HG03175 (cell line): Measurements from ENCODE around the gene DPH6.

Source experiments
- ATAC-seq: cut with Tn5 transposase; IDR thresholded peaks from one replicate; pipeline ENCODE4 v1.9.1; 2021; ENCODE audit warnings: mild to moderate bottlenecking, moderate library complexity; ENCODE audit not compliant: unreplicated experiment

Gene DPH6

DNA sequence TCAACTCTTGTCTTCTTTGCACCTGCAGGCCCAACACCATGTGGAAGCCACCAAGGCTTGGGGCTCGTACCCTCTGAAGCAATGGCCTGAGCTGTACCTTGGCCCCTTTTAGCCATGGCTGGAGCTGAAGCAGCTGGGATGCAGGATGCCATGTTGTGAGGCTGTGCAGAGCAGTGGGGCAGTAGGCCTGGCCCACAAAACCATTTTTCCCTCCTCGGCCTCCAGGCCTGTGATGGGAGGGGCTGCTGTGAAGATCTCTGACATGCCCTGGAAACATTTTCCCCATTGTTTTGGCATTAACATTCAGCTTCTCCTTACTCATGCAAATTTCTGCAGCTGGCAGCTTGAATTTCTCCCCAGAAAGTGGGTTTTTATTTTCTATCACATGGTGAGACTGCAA lies 58.5 kb downstream of the DPH6 start:
- no peak for ATAC-seq

DNA sequence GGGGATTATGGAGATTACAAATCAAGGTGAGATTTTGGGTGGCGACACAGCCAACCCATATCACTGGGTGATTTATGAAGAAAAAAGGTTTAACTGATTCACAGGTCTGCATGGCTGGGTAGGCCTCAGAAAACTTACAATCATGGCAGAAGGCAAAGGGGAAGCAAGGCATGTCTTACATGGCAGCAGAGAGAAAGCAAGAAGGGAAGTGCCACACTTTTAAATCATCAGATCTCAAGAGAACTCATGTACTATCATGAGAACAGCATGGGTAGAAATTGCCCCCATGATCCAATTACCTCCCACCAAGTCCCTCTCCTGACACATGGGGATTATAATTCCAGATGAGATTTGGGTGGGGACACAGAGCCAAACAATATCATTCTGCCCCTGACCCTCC lies 59.7 kb downstream of the DPH6 start:
- ATAC-seq: no peak

DNA sequence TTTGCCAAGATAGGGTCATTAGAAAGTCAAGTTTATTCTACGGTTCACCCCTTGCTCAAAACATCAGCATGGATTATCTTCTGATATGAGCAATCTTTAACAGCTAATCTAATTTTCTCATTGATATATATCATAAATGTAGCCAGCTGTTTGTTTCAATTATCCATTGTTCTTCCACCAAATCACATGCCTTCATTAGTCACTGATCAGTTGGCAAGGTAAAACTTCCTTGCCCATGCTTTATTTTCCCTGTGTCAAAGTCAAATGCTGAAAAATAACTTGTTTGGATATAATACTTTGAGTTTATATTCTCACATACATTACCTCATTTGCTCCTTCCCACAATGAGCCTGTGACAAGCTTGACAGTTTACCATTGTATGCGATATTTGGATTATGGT lies 60.6 kb downstream of the DPH6 start:
- ATAC-seq: no peak

DNA sequence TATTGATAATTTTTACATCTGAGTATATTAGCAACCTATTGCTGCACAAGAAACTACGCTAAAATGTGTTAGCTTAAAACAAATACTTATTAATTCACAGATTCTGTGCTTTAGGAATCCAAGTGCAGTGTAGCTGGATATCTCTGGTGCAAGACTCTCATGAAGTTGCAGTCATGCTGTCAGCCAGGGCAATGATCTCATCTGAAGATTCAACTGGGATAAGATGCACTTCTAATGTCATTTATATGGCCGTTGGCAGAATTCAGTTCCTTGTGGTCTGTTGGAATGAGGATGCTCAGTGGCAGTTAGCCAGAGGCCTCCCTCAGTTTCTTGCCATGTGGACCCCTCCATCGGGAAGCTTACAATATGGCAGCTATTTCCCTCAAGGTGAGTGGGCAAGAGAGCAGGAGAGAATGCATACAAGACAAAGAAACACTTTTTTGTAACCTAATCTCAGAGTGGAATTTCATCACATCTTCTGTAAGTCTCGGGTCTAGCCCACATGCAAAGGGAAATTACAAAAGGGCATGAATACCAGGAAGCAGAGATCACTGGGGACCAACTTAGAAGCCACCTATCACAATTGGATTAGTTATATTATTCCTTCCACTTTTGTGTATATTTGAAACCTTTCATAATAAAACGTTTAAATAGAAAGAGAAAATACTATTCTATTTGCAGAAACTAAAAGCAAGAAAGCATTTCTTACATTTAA lies 61.6 kb downstream of the DPH6 start:
- no peak for ATAC-seq

DNA sequence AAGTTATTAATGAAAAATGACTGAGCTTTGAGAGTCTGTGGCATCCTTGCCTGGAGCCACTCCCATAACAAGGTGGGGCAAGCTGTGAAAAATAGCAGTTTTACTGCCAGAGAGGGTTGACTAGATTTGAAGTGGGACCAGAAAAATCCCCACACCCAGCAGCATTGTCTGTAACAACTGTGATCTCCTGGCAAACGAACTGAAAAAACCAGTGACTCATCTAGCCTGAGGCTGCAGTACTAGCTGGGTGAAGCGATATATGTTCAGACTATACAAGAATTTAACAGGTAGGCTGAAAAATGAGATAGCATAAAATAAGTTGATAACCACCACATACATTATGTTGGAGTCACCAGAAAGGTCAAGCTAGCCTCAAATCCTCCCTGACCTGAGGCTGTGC lies 64.0 kb downstream of the DPH6 start:
- no peak for ATAC-seq

DNA sequence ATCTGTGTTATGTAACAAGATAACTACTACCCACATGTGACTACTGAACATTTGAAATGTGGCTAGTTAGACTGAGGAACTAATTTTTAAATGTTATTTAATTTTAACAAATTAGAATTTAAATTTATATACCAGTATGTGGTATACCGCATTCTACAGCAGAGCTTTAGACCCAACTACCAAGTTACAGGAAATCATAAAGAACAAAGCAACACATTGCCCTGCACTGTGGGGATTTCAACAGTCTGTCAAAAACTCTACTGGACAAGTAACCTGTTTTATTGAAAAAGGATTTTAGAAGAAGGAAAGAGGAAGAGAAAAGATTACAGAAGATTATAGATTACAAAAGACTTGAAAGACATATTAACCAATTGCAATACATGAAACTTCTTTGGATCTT lies 64.9 kb downstream of the DPH6 start:
- ATAC-seq: no peak

DNA sequence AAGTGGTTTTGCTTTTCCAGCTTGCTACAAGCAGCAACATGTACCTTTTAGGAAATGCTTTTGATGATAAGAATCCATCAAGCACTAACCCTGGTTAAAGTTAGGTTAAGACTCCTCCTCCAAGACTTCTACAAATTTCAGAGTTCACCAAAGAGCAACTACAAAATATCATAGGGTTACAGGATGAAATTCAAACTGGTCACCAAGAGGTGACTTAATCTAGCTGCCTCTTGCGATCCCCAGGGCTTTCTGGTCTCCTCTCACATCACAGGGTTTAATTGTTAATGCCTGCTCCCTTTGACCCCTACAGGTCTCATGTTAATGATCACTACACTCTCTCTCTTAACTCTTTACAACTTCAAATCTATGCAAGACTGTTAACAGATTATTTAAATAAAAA lies 66.5 kb downstream of the DPH6 start:
- no peak for ATAC-seq

DNA sequence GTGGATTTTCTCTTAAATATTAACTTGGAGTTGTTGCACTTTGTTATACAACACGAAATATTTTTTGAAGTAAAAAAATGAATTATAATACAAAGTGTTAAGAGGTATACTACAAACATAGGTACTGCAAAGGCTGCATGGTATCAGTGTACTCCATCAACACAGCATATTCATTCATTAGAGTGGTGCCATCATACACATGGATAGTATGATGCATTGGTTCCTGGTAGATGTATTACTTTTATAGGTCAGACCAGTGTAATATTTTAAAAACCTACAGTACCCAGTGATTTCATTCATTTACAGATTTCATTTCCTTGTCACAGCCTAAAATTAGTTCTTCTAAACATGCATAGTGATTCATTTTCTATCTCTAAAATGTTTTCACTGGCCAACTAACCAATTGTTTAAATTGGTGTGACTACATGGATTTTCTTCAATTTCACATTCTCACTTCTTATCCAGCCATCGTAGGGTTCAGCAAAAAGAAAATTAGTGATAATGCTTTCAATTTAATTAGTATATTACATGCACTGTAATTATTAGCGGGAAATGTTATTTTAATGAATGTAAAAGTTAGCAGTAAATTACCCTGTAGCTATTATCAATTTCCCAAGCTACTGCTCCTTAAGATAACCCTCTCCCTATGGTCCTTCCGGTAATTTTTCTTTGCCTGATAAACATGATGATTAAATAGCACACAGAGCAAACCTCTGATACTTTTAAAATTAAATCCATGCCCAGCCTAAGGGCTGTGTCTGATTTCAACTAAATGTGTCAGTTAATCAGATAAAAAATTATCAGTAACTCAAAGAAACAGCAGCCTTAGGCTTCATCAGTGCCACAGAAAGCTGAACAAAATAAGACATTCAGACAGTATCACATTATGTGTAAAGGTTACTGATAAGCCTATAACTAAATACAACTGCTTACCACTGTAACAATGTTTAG lies 68.4 kb downstream of the DPH6 start:
- ATAC-seq: no peak

DNA sequence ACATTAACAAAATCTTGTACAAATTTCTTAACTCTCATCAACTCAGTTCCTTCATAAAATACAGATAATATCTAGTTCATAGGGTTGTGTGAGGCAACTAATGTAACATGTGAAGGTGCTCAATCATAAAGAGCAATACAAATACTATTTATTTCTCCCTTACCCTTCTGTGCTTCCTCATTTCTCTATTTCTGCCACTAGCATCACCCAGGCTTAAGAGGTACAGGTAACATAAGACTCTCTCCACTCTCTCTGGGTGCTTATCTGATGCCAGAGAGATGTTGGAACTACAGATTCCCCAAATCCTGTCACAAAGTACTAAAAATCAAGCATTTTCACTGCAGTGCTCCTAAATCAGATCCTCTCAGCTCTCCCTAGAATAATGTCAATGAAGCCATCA lies 74.9 kb downstream of the DPH6 start:
- ATAC-seq: no peak

DNA sequence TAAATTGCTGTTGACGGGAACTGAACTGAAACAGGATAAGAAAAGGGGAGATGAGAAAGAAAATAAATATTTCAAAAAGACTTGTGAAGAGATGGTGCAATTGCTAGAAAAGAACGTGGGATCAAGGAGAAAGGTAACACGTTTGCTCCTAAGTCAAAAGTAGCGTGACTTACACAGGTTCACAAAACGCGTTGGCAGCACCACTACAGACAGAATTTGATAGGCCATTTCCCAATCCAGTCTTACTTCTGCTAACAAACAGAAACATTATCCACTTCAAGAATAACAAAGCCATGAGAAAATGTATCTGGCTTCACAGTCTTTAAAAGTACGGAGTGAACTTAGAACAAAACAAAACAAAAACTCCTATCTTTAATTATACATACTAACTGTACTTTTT lies 75.5 kb downstream of the DPH6 start:
- no peak for ATAC-seq

DNA sequence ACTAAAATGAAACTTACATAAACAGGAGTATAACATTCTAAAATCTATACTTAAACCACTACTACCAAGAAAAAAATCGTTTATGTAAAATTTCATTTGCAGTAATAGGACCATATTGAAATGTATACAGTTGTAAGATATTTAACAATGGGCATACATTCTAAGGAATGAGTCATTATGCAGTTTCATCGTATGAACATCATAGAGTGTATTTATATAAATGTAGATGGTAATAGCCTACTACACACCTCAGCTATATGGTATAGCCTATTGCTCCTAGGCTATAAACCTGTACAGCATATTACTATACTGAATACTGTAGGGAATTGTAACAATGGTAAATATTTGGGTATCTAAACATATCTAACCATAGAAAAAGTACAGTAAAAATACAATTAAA lies 79.5 kb downstream of the DPH6 start:
- ATAC-seq: no peak

DNA sequence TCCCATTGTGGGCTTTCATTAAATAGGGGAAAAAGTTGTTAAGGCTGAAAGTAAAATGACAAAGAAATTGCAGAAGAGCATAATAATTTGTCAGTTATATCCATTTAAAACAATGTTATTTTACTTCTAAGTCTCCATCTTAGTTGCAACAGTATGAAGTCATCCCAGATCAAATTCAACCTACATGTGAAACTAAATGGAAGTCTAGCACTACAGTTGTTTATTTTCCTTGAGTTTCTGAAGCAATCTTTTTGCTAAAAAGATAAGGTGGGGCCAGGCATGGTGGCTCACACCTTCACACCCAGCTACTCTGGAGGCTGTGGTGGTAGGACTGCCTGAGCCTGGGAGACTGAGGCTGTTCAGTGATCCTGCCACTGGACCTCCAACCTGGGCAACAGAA lies 80.2 kb downstream of the DPH6 start:
- no peak for ATAC-seq

DNA sequence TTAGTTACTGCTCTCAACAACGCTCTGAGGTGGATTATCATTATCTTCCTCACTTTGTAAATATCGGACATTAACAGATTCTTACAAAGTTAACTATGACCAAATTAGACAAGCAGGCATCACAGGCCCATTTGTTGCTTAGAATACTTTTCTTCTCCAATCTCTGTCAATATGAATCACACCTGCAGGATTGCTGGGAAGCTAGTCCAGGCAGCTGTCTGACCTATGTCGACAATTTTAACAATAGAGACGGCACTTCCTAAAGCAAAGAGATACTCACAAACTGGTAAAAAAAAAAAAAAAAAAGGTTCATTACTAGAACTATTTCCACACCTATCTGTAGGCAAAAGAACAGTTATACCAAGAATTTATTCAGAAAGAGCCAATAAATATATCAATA lies 85.3 kb downstream of the DPH6 start:
- no peak for ATAC-seq

DNA sequence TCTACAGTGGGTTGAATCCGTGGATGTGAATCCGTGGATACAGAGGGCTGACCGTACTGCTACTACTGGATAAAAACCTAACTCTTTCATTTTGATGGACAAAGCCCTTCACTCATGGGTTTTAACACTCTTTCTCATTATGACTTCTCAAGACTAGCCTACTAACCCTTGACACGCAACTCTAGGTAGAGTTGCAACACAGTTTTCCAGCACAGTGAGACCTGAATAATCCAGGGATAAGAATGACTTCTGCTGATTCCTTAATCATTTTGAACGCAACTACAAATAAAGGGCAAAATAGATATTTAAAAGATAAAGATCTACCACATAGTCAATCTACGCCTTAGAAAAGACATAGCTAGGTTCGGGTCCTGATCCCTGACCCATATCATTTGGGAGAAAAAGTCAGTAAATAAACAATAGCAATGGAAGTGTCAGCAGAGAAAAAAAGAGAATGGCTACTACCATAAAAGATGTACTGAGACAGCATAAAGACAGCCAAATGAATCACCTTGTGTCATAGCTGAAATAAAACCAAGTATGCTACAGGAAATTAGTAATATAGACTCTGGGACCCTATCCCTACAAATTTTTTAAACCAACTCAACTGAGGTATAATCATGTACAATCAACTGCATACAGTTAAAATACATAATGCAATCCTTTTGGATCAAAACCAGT lies 87.6 kb downstream of the DPH6 start:
- ATAC-seq: no peak

DNA sequence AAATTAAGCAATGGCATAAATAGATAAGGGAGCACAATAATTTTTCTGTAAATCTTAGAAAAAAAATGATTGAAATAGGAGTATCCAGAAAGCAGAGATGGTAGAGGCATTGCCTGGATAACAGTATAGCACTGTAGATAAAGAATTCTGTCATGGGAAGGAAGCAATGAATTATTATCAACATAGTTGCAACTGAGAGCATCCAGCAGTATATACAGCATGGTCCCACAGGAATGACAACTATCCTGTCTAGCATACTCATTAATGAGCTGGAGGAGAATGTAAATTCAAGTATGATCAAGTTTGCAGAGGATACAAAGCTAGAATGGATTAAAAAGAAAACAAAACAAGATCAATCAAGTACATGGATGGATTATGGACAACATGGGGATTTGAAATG lies 90.8 kb downstream of the DPH6 start:
- ATAC-seq: no peak

DNA sequence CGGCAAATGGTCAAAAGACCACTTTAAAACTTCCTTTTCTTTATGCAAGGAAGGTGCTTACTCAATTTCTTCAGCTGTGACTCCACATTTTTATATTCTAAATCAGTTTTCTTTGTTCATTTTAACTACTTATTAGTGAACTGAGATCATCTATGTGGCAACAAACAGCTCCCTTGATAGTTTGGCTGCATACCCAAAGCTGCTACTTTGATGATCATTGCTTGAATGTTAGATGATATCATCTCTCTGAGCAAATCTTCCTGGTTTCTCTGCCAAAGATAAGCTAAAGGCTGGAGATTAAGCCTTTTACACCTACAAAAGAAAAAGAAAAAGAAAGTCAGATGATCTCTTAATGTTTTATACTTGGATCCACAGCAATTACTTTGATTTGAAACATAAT lies 95.5 kb downstream of the DPH6 start:
- ATAC-seq: no peak

DNA sequence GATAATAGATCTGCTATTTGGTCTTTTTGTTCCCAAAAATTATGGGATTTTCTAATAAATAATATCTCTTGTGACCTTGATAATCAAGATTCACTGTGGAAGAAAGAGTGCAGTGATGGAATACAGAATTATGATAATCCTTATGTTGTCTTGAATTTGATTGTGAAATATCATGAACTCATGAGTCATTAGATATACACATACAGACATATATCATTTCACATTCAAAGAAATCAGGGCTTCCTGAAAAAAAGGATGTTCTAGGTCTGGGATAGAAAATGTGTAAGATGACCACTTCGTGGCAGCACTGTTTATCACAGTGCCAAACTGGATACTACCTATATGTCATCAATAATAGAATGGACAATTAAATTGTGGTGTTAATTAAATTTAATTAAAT lies 97.7 kb downstream of the DPH6 start:
- ATAC-seq: no peak

DNA sequence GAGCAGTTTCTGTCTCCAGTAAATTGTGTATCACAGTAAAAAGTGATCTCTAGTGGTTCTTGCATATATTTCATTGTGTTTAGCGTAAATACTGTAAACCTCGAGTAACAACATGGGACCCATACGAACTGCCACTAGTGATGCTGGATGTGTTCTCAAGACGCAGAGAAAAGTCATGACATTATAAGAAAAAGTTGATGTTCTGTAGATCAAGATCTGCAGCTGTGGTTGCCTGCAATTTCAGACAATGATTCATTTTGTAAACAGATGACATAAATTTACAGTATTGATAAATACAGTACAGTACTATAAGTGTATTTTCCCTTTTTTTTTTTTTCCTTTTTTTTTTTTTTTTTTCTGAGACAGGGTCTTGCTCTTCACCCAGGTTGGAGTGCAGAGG lies 100.1 kb downstream of the DPH6 start:
- no peak for ATAC-seq

DNA sequence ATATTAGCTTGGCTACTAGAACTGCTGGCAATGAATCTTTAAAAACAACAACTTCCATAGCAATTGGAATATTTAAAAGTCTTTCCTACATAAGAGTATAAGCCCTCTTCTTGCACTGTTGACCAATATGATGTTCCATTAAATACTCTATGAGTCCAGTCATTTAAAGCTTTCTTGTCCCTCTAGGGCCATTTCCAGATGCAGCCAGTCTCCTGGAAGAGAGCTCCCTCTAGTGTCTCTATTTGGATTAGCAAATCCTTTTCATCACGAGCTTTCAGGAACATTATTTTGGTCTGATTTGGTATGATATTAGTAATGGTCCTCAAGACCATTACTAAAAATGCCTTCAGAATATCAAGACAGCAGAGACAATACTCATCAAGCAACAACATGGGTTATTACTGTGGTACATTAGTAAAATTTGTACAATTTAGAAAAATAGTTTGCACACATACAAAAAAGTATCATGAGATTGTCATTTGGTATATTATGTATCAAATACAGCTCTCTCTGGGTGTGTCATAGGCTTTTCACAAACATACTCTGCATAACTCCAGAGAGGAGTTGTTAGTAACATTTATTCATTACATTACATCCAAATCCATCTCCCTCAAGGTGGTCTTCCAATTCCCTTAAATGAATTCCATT lies 101.3 kb downstream of the DPH6 start:
- no peak for ATAC-seq

DNA sequence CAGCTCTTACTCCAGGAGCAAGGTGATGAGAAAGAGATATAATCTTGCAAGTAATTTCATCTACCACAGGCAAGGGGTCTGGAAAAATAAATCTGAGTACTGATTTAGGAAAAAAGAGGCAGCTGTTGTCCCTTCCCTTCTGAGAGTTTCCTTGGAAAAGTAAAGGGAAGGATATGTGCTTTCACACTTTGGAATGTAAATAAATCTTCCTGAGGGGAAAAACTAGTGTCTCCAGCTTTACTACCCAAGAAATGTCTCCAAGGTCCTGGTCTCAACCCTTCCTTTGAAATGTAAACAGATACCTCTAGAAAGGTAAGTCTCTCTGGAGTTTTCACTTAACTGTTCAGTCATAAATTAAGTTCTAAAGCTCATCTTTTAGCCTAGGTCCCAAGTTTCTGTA lies 102.6 kb downstream of the DPH6 start:
- no peak for ATAC-seq

DNA sequence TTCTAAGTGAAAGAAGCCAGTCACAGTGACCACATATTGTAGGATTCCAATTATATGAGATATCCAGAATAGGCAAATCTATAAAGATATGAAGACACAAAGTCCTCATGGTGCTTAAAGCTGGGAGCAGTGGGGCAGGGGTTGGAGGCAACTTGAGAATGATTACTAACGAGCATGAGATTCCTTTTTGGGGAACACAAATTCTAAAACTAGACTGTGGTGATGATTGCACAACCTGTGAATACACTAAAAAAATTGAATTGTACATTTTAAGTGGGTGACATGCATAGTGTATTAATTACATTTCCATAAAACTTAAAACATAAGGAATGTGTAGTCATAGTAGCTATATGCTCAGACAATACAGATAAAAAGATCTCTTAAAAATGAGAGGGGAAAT lies 103.2 kb downstream of the DPH6 start:
- no peak for ATAC-seq
